D721Med (cell line): ENCODE data around the gene FBXW11.

ENCODE experiments used
- DNase-seq: peaks from one replicate; pipeline ENCODE4 v3.0.0; 2011; ENCODE audit warnings: low spot score; ENCODE audit not compliant: insufficient read length
- FAIRE-seq: peaks from 2 replicates; lab custom pipeline; 2011; peaks lifted over from hg19 to GRCh38; lab: Jason Lieb, UNC
- TF ChIP-seq, protein P1 (sequence below): IDR thresholded peaks from 2 replicates; pipeline ENCODE4 v1.5.1; 2012; ENCODE audit warnings: mild to moderate bottlenecking, control low read depth; ENCODE audit not compliant: insufficient read depth; ENCODE audit errors: missing control alignments

The FBXW11 gene

DNA sequence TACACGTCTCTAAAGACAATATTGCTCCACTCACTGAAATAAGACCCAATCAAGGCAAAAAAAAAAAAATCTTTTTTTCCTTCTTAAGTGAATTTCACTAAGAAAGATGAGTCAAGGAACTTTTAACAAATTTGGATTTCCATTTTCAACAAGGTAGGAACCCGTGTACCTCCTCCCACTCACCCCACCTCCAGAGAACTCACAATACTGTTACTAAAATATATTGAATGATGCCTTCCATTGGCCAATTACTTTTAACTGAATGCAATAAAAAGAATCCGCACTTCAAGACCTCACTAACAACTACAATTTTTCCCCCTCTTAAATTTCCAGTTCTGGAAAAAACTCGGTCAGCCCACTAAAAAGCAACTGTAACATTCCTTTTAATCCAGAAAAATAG lies 50.7 kb downstream of the FBXW11 start:
- TF ChIP-seq, protein P1, sequence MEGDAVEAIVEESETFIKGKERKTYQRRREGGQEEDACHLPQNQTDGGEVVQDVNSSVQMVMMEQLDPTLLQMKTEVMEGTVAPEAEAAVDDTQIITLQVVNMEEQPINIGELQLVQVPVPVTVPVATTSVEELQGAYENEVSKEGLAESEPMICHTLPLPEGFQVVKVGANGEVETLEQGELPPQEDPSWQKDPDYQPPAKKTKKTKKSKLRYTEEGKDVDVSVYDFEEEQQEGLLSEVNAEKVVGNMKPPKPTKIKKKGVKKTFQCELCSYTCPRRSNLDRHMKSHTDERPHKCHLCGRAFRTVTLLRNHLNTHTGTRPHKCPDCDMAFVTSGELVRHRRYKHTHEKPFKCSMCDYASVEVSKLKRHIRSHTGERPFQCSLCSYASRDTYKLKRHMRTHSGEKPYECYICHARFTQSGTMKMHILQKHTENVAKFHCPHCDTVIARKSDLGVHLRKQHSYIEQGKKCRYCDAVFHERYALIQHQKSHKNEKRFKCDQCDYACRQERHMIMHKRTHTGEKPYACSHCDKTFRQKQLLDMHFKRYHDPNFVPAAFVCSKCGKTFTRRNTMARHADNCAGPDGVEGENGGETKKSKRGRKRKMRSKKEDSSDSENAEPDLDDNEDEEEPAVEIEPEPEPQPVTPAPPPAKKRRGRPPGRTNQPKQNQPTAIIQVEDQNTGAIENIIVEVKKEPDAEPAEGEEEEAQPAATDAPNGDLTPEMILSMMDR = no peak
- FAIRE-seq (no peak), DNase-seq (no peak)

DNA sequence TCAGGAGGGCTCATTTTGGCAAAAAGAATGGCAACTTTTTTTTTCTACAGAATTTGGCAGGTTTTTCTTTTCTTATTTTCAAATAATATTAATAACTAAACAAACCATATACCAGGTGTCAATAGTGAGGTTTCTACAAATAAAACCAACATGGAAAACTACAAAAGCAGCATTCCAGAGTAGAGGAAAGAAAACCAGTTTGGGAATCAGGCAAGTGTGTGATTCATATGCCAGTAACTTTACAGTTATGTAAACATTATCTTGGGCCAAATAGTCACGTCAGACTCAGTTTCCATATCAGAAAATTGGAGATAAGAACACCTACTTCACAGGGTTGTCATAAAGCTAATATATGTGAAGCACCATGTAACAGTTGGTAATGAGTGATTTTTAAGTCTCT lies 51.7 kb downstream of the FBXW11 start:
- FAIRE-seq (no peak), DNase-seq (no peak)
- TF ChIP-seq, protein P1 = no peak

DNA sequence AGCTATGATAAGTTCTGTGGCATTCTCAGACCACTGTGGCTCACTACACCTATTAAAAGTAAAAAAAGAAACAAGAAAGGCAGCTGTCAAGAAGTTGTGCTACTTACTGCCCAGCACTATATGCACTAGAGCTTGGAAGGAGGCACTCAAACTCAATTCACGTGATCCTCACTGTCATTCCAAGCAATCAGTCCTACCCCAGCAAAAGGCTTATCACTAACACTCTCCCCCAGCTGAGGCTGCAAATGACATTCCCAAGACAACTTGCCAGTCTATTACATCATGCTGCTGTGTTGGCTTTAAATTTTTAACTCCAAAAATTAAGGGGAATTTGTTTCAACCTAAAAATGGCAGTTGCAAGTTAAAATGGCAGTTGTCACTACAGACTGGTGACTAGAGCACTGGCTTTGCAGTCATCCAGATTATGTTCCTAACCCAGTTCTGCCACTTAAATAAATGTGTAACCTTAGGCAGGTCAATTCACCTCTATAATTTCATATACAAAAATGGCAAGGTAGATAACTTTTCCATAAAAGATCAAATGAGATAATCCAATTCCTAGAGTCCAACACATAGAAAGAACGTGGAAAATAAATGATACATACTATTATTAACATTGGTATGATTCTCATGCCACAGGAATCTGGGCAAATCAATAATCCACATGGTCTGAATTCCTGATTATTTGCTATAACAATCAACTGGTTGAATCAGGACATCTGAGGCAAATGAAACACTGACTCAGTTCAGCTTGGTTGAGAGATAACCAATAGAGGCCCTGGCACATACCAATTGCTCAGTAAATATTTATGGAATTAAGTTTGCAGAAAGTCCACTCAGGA lies 52.4 kb downstream of the FBXW11 start:
- no peak for FAIRE-seq
- TF ChIP-seq, protein P1 = no peak
- DNase-seq = no peak

DNA sequence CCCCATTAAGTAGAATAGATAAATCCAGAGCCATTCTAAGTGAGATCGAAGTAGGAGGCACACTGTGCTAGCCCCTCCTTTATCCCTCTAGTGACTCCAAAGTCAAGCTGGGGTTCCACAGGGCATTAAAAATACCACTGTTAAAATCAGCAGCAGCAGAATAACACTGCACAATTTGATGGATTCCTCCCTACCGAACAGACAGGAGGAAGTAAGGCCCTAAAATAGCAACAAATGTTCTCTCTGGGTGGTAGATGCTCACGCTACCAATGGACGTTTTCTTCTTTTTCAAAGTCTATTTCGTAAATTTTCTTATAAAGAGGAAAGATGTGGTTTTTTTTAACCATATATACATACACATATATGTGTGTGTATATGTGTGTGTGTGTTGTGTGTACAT lies 54.4 kb downstream of the FBXW11 start:
- TF ChIP-seq, protein P1 = no peak
- no peak for FAIRE-seq
- no peak for DNase-seq

DNA sequence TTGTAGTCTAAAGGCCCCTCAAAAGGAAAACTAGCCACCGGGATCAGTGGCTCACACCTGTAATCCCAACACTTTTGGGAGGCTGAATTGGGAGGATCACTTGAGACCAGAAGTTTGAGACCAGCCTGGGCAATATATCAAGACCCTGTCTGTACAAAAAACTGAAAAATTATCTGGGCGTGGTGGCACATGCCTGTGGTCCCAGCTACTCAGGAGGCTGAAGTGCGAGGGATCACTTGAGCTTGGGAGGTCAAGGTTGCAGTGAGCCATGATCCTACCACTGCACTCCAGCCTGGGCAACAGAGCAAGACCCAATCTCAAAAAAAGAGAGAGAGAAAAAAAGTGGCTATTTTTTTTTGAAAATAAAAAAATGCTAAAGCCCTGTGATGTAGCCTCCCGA lies 55.2 kb downstream of the FBXW11 start:
- TF ChIP-seq, protein P1 = no peak
- FAIRE-seq (no peak), DNase-seq (no peak)

DNA sequence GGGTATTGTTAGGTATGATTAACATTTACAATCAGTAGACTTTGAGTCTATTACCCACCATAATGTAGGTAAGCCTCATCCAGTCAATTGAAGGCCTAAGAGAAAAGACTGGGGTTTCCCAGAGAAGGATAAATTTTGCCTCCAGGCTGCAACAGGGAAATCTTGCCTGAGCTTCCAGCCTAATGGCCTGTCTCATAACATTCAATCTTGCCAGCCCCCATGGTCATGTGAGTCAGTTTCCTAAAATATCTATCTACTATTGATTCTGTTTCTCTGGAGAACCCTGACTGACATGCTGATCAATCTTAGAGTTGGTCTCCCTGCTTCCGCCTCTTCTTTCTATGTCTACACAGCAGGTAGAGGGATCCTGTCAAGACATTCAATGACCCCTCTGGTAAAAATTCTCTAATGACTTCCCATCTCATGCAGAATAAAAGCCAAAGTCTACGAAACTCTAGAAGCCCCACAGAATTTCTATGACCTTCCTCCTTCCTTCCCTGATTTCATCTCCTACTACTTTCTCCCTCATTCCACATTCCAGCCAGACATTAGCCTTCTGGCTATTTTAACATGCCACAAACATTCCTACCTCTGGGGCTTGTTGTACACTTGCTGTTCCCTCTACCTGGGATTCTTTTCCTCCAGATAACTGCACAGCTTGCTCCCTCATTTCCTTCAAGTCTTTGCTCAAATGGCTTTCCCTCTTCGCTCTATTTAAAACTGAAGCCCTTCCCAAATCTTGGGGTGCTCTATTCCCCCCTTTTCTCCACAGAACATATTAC lies 60.2 kb downstream of the FBXW11 start:
- TF ChIP-seq, protein P1 = no peak
- DNase-seq (no peak), FAIRE-seq (no peak)

DNA sequence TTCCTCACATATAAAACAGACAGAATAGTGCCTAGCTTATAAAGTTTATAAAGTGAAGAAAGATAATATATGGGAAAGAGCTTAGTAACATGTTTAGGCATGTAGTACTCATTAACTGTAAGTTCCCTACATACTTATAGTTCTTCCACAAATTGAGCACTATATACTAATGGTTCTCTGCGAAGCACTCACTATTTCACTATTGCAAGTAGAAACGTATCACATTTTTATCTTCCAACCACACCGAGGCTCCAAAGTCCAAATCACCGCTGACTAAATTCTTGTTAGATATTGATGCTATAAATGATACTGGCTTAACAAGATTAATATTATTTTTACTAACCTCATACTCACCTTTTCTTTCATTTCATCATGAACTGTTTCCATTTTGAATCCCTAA lies 61.0 kb downstream of the FBXW11 start:
- FAIRE-seq (no peak), DNase-seq (no peak)
- TF ChIP-seq, protein P1 = no peak
